Fibroblast of lung (primary cell): ENCODE measurements around the gene JAGN1. TPM values are rescaled to one million over a fixed set of nuclear protein-coding genes. Genes with fewer than 3 reads are reported as not detected.
A peak's percentile ranks its signal among the peaks of the same experiment; 100 is the strongest.

Source experiments
- DNase-seq, 2 donors: peaks; one replicate each; pipeline versions ENCODE4 v3.0.0 to v3.0.0-alpha.2; 2010; ENCODE audit warnings: low read depth in 2 of 2
- H2AFZ ChIP-seq: 2 replicates; pipeline ENCODE4 v1.5.1; 2012; ENCODE audit warnings: low read length, control low read depth, inconsistent platforms
- H3K27ac ChIP-seq: 2 replicates; pipeline ENCODE4 v1.5.1; 2011; ENCODE audit warnings: low read length, control low read depth; ENCODE audit not compliant: insufficient read depth
- H3K27me3 ChIP-seq: 2 replicates; pipeline ENCODE4 v1.5.1; 2011; ENCODE audit warnings: mild to moderate bottlenecking, low read length; ENCODE audit not compliant: control insufficient read depth, insufficient read depth
- H3K36me3 ChIP-seq: 2 replicates; pipeline ENCODE4 v1.5.1; 2011; ENCODE audit warnings: low read length; ENCODE audit not compliant: control insufficient read depth, insufficient read depth
- H3K4me1 ChIP-seq: 2 replicates; pipeline ENCODE4 v1.5.1; 2011; ENCODE audit warnings: low read length; ENCODE audit not compliant: control insufficient read depth, insufficient read depth; ENCODE audit errors: extremely low read depth
- H3K4me2 ChIP-seq: 2 replicates; pipeline ENCODE4 v1.5.1; 2011; ENCODE audit warnings: low read length, control low read depth; ENCODE audit not compliant: insufficient read depth; ENCODE audit errors: extremely low read depth
- H3K4me3 ChIP-seq, 4 experiments: fragments of 200-600 bp in 1 of 4; sonication (generic) in 1 of 4; replicated peaks in 1 of 4; 2 replicates each; pipeline ENCODE4 v1.5.1; 2011 to 2016; ENCODE audit warnings: low read length in 4 of 4, low read depth in 3 of 4, mild to moderate bottlenecking in 3 of 4, control low read depth in 2 of 4, inconsistent platforms in 1 of 4, mixed read lengths in 1 of 4; ENCODE audit not compliant: insufficient read depth in 1 of 4; ENCODE audit errors: control extremely low read depth in 1 of 4
- H3K79me2 ChIP-seq: 2 replicates; pipeline ENCODE4 v1.5.1; 2012; ENCODE audit warnings: mild to moderate bottlenecking, low read length, inconsistent platforms; ENCODE audit not compliant: control insufficient read depth, insufficient read depth
- H3K9ac ChIP-seq: 2 replicates; pipeline ENCODE4 v1.5.1; 2011; ENCODE audit warnings: mild to moderate bottlenecking, low read length, control low read depth; ENCODE audit not compliant: insufficient read depth
- H3K9me3 ChIP-seq: 2 replicates; pipeline ENCODE4 v1.5.1; 2012; ENCODE audit warnings: low read depth, low read length; ENCODE audit not compliant: control insufficient read depth, insufficient read depth
- H4K20me1 ChIP-seq: 2 replicates; pipeline ENCODE4 v1.5.1; 2011; ENCODE audit warnings: low read length; ENCODE audit not compliant: control insufficient read depth, insufficient read depth; ENCODE audit errors: extremely low read depth
- CTCF ChIP-seq, 2 donors: IDR thresholded peaks in 1 of 2; conservative IDR thresholded peaks in 1 of 2; 1 replicate in 1 of 2; 2 replicates in 1 of 2; pipeline ENCODE4 v1.5.1; 2011 to 2012; ENCODE audit warnings: low read length in 2 of 2, control low read depth in 1 of 2, inconsistent platforms in 1 of 2, low read depth in 1 of 2, mild to moderate bottlenecking in 1 of 2
- EZH2 ChIP-seq: IDR thresholded peaks from 2 replicates; pipeline ENCODE4 v1.5.1; 2012; ENCODE audit warnings: low read length, control low read depth, mild to moderate bottlenecking; ENCODE audit errors: missing control alignments
- polyA plus RNA-seq, 2 donors: library from polyadenylated mRNA; depleted of rRNA in 1 of 2; stranded (reverse) in 1 of 2; unstranded in 1 of 2; fragments of >200 nt; gene quantifications; 2 replicates each; pipeline ENCODE4 v1.2.1, GENCODE V29; 2011 to 2012; ENCODE audit warnings: missing spikeins in 1 of 2
- total RNA-seq: library from RNA; depleted of rRNA; stranded (reverse); fragments of >200 nt; gene quantifications from 2 replicates; pipeline ENCODE4 v1.2.1, GENCODE V29; 2014

The JAGN1 gene
- total and polyA plus RNA-seq, 2 donors (not counting 1 experiment from before 2014, with no cell fraction given) = 30.6 to 36.6 TPM

DNA sequence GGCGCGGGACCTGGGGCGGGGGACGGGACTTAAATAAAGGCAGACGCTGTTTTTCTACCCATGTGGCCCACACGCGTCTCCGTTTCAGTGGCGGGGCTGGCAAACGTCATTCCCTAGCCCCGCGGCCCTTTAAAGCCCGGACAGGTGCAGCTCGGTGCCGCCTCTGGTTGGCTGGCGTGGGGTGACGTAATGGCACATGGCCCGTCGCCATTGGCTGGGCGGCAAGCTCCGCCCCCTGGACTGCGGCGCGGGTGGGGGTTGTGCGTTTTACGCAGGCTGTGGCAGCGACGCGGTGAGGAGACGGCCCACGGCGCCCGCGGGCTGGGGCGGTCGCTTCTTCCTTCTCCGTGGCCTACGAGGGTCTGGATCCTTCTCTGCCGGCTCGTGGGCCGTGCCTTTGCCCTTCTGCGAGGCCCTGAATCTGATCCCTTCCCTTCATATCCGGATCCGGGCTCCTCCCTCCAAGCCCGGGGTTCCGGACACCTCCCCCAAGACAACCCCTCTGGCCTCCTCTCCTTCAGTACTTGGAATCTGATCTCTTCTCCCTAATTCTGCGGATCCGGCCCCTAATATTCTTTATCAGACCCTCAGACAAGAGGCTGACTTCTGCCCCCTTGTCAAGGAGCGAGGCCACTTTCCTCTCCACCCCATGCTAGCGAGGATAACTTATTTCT lies 43.3 kb downstream of the JAGN1 start, which contains the start of gene CRELD1:
Gene CRELD1, plus strand, starts transcription at position 274 of the 674 bp plus-strand sequence. CDS start 605 bp downstream, outside the sequence.
- peaks cover 3% of the 10 kb centered on the region for H3K36me3 ChIP-seq
- H3K27me3 ChIP-seq = no peaks in the 10 kb centered on the region
- H4K20me1 ChIP-seq = no peaks in the 10 kb centered on the region
- peak within 1 kb of the TSS; percentile 64 to 77 (median 70) for H3K4me3 ChIP-seq
- TF ChIP-seq CTCF (conservative IDR thresholded peaks at IDR 0.05 in 1 of 2, IDR thresholded peaks at IDR 0.05 in 1 of 2; ENCODE audit: low read depth in 1 of 2, low read length in 2 of 2) = no peak
- no peak for TF ChIP-seq EZH2
- peaks cover 5% of the 10 kb centered on the region for H3K4me1 ChIP-seq
- no peaks in the 10 kb centered on the region for H3K79me2 ChIP-seq
- no peaks in the 10 kb centered on the region for H3K9me3 ChIP-seq
- H3K27ac ChIP-seq = peak within 1 kb of the TSS; percentile 84
- peak; percentile 93 to 94 for DNase-seq
- peak within 1 kb of the TSS; percentile 82 for H2AFZ ChIP-seq
- peak within 1 kb of the TSS; percentile 87 for H3K9ac ChIP-seq
- peak within 1 kb of the TSS; percentile 95 for H3K4me2 ChIP-seq

DNA sequence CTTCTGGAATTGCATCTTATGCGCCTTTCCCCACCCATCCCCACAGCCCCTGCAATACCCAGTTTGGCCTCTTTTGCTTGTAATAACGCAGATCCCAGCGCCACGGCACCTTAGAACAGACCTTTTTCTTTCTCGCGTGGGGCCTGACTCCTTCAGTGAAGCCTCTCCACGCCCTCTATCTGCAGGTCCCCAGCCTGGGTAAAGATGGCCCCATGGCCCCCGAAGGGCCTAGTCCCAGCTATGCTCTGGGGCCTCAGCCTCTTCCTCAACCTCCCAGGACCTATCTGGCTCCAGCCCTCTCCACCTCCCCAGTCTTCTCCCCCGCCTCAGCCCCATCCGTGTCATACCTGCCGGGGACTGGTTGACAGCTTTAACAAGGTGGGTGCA lies 43.8 kb downstream of the JAGN1 start:
- Histone ChIP-seq H3K36me3 (peaks cover 3% of the 10 kb centered on the region), H4K20me1 (no peaks in the 10 kb centered on the region), H3K9me3 (no peaks in the 10 kb centered on the region), H2AFZ (peak overlapping the region; percentile 82), H3K4me2 (peak overlapping the region; percentile 95), H3K79me2 (no peaks in the 10 kb centered on the region), H3K27me3 (no peaks in the 10 kb centered on the region), H3K4me1 (peaks cover 5% of the 10 kb centered on the region), H3K9ac (peak overlapping the region; percentile 87), H3K4me3 (peak overlapping the region; percentile 64 to 77 (median 70)), H3K27ac (peak overlapping the region; percentile 84)
- TF ChIP-seq EZH2 (no peak), CTCF (conservative IDR thresholded peaks at IDR 0.05 in 1 of 2, IDR thresholded peaks at IDR 0.05 in 1 of 2; ENCODE audit: low read depth in 1 of 2, low read length in 2 of 2) (peak in 1 of 2 donors; percentile 25)
- DNase-seq = no peak

DNA sequence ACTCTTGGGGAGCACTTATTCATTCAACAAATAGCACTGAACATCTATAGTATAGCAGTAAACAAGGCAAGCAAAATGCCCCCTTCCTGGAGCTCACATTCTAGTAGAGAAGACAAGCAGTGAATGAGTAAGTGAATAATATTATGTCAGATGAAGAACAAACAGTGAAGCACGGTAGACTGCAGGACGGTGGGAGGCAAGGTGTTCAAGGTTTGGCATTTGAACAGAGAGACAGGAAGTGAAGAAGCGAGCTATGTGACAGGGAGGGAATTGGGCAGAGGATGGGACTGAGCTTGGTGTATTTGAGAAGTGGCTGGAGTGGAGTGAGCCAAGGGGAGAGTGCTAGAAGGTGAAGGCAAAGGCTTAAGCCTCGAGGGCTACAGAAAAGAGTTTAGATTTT lies 44.6 kb downstream of the JAGN1 start:
- Histone ChIP-seq H3K27me3 (no peaks in the 10 kb centered on the region), H3K79me2 (no peaks in the 10 kb centered on the region), H3K4me2 (no peak overlapping the region), H4K20me1 (no peaks in the 10 kb centered on the region), H3K4me1 (peaks cover 5% of the 10 kb centered on the region), H3K4me3 (no peak overlapping the region), H3K9me3 (no peaks in the 10 kb centered on the region), H3K27ac (no peak overlapping the region), H3K9ac (no peak overlapping the region), H3K36me3 (peaks cover 3% of the 10 kb centered on the region), H2AFZ (no peak overlapping the region)
- no peak for TF ChIP-seq CTCF (conservative IDR thresholded peaks at IDR 0.05 in 1 of 2, IDR thresholded peaks at IDR 0.05 in 1 of 2; ENCODE audit: low read depth in 1 of 2, low read length in 2 of 2)
- TF ChIP-seq EZH2 = no peak
- DNase-seq = no peak
